HL-60 (cell line): Measurements from ENCODE around the gene FMOD.
A peak's percentile ranks its signal among the peaks of the same experiment; 100 is the strongest.
"Not testable (repeated sequence)": the region's sequence is repeated elsewhere in the genome, so short reads cannot be mapped to it uniquely, and the experiment has no call there.

Experiments used
- DNase-seq, 2 experiments: peaks; one replicate each; pipeline ENCODE4 v3.0.0-alpha.2; 2010 to 2020; ENCODE audit warnings: low read depth in 1 of 2, low spot score in 1 of 2
- H3K27ac ChIP-seq: fragments of 250-450 bp; sonication (Bioruptor Pico); replicated peaks from 2 replicates; pipeline ENCODE4 v1.5.1; 2020; ENCODE audit warnings: mild to moderate bottlenecking, moderate library complexity
- H3K27me3 ChIP-seq: fragments of 250-450 bp; sonication (Bioruptor Pico); 2 replicates; pipeline ENCODE4 v1.5.1; 2021; ENCODE audit warnings: mild to moderate bottlenecking, moderate library complexity; ENCODE audit not compliant: insufficient read depth, poor library complexity, severe bottlenecking
- H3K4me3 ChIP-seq: replicated peaks from 2 replicates; pipeline ENCODE4 v1.5.1; 2011; ENCODE audit warnings: mild to moderate bottlenecking, control low read depth, low read length; ENCODE audit not compliant: insufficient read depth
- CTCF ChIP-seq: IDR thresholded peaks from one replicate; pipeline ENCODE4 v1.5.1; 2011; ENCODE audit warnings: low read length, control low read depth, inconsistent platforms; ENCODE audit not compliant: insufficient read depth
- GABPA ChIP-seq: IDR thresholded peaks from 2 replicates; pipeline ENCODE4 v1.6.1; 2012; ENCODE audit warnings: low read depth
- POLR2AphosphoS5 ChIP-seq: IDR thresholded peaks from 2 replicates; pipeline ENCODE4 v1.6.1; 2012; ENCODE audit warnings: low read depth
- REST ChIP-seq: IDR thresholded peaks from 2 replicates; pipeline ENCODE4 v1.6.1; 2012; ENCODE audit warnings: low read depth; ENCODE audit not compliant: insufficient replicate concordance
- SPI1 ChIP-seq: IDR thresholded peaks from 2 replicates; pipeline ENCODE4 v1.6.1; 2012; ENCODE audit warnings: low read depth, mild to moderate bottlenecking, borderline replicate concordance

The FMOD gene

GRCh38 chr1:203301331-203301668 is 49.6 kb downstream of the FMOD start:
- no peak overlapping the region for H3K27ac ChIP-seq
- no peak for DNase-seq
- H3K4me3 ChIP-seq = no peak overlapping the region
- no peaks in the 10 kb centered on the region for H3K27me3 ChIP-seq
- TF ChIP-seq REST (no peak), POLR2AphosphoS5 (no peak), SPI1 (no peak), CTCF (no peak)

- TF ChIP-seq POLR2AphosphoS5 (peak; percentile 49; the same call in 1 of the 2 replicates), GABPA (no peak), CTCF (no peak), REST (no peak), SPI1 (no peak)
- peak in 1 of 2 experiments; percentile 40 for DNase-seq
- H3K27ac ChIP-seq = no peak overlapping the region
- H3K4me3 ChIP-seq = no peak overlapping the region
- no peaks in the 10 kb centered on the region for H3K27me3 ChIP-seq
These were observed 50.2 kb downstream of the FMOD start for GRCh38 chr1:203300441-203301330.

- DNase-seq, H3K4me3 ChIP-seq: not testable (repeated sequence)
These were observed 51.0 kb downstream of the FMOD start for GRCh38 chr1:203299719-203300429.

GRCh38 chr1:203299169-203299568 is 51.8 kb downstream of the FMOD start:
- no peaks in the 10 kb centered on the region for H3K27me3 ChIP-seq
- H3K27ac ChIP-seq = no peak overlapping the region
- TF ChIP-seq REST = no peak
- TF ChIP-seq CTCF = no peak
- DNase-seq = no peak
- no peak overlapping the region for H3K4me3 ChIP-seq

More at GRCh38 chr1:203299719-203300429, 51.0 kb downstream of the FMOD start:
- not testable (repeated sequence) for H3K27ac ChIP-seq, H3K27me3 ChIP-seq
